SHP77 (cell line): ENCODE measurements around the gene SH3TC1.

Experiments
- DNase-seq, 2 experiments: peaks; one replicate each; lab custom pipeline; 2025; lab: John Stamatoyannopoulos, UW

SH3TC1 gene

DNA sequence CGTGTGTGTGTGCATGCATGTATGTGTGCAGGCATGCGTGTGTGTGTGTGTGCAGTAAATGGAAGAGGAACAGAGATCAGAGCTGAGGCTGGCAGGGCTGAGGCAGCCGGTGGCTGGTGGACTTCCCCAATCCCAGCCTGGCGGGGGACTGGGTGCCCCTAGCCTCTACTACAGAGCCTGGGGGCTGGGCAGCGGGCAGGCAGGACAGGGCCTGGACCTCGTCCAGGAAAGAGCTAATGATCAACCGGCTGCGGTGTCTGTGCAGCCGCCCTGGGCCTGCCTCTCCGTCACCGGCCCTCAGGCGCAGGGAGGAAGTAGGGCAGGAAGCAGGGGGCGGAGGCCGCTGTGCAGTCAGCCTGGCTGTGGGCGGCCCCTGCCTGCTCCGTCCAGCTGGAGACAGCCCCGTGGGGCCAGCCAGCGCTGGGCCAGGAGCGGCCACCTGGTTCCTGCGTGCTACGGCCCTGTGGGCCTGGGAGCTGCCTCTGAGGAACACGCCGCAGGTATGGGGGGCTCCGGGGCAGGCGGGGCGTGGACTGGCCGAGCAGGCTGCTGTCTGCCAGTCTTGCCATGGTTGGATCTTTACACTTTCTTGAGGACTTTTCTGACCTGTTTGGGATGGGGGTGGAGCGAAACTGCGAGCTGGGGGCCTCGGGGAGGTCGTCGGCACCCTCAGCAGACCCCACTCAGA lies at the start of gene SH3TC1:
Gene SH3TC1 (plus strand): TSS at position 385 of the 688 bp plus-strand sequence. CDS start 5,905 bp downstream, outside the sequence.
- peak; percentile 44 to 49 for DNase-seq

DNA sequence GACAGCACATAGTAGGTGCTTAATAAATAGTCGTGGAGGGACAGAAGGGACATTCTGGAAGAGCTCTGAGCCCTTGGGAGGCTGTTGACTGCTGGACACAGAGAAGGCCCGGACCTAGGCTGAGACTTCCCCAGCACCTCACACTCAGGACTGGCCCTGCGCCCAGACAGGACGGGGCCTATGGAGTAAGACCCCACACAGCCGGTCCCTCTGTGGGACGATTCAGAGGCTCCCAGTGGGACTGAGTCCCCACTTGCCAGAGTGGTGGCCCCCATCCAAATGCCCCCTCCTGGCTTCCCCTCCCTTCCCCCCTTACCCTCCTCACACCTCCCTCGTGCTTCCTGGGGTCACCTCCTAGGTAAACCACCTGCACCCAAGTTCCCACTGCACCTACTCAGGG lies 49.4 kb upstream of the SH3TC1 start:
- DNase-seq, result no peak

DNA sequence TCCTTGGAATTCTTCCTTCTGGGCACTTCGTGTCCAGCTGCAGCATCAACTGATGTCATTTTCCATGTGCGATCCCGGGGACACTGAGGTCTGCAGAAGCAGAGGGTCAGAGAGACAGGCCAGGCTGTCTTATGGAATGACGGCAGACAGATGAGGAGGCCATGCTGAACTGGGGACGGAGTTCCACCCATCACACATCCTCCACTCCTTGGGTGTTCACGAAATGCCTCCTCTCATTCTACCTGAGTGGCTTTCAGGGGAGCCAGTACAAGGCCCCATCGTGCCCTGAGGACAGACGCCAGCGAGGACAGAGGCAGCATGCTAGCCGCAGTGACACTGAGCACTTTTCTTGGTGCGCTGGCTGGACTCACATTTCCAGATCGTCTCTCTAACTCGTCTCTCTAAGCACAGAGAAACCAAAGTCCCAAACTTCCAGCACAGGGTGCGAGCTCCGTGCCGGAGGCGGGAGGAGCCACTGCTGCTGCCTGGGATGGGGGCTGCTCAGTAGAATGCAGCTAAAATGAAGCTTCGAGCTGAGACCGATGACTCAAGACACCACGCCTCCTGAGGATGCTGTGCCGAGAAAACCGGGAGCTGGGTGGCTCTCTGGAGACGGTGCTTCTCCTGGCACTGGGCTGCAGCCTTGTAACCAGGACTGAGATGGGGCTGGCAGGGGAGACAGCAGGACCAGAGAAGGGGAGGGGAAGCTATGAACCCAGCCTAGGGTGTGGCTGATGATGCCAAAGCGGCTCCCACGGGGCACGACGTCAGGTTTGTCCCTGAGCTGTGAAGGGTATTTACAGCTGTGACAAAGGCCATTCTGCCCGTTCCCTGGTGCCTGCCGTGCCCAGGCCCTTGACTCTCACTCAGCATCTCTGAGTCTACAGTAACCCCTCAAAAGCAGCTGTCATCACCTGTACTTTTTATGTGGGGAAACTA lies 48.7 kb upstream of the SH3TC1 start:
- no peak for DNase-seq

DNA sequence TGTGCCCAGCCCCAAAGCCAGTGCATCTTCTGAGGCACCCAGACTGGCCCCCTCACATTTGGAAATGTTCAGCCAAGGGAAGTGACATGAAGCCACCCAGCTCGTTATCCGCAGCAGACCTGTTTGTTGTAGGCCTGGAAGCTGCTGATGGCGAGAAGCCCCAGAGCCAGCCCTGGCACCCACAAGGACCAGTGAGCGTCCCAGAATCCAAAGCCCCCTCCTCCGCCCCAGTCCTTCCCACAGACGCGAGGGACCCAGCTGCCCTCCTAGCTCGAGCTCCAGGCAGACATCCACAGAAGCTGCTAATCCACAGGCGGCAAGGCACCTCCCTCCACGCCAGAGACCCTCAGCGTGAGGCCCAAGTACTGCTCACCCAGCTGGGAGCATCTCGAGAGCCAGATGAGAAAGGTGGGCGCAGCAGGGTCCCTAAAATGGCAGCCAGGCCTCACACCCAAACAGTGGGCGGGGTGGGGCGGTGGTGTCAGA lies 47.9 kb upstream of the SH3TC1 start:
- DNase-seq, result no peak

DNA sequence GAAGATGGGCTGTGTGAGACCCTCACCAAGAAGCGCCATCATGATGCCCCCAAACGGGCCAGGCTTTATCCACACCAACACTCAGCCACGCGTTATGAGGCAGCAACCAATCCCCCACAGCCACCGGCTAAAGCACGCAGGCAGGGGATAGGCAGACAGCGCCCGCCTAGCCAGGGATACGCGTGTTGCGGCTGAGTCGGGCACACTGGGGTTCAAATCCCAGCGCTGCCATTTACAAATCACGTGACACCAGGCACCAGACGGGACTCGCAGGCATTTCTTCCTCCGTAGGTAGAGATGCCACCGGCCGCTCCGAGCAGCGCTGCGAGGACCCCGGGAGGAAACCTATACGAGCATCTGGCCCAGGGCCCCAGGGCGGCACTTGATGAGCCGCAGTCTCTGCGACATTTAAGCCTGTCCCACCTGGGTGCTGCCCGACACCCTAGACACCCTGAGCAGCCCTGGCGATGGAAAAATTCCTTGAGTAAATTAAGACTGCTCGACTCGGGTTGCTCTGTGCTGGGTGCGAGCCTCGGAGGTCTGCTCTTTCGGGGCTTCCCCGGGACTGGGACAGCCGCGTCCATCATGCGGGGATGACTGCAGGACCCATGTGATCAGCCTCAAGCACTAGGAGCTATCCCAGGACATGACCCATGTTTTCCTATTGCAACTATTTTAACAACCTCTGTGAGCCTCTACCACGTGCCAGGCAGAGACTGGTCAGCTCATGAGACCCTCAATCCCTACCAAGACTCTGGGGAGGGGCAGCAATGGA lies 46.8 kb upstream of the SH3TC1 start:
- no peak for DNase-seq

DNA sequence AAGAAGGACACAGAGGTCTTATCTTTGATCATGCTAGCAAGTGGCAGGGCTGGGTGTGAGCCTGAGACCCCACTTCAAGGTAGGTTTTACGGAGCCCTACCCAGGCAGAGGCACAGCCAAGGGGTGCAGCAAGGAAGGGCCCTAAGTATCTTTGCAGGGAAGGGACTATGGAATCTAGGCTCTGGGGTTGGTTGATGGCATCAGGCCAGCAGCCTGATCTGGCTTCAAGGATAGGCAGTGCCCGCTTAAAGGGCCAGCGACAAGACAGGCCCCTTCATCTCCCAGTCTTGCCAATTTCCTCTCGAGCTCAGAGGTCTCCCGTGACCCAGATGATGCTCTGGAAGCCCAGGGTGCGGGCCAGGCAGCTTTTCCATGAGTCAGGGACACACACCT lies 46.2 kb upstream of the SH3TC1 start:
- no peak for DNase-seq

DNA sequence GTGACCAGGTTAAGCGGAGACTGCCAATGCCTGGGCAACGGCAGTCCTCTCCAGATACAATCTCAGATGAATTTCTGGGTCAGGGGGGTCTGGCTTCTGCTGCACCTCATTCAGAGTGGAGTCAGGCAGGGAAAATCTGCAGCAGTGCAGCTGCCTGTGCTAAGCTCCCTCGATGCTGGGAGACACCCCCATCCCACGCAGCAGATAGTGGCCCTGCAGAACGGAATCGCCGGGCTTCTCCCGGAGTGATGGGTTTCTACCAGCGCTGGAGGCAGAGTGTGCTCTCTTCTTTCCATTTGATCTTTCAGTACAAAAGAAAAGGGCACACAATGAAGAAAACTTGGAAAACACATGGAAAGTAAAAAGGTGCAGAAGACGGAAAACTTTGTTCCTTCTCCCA lies 45.6 kb upstream of the SH3TC1 start:
- no peak for DNase-seq

DNA sequence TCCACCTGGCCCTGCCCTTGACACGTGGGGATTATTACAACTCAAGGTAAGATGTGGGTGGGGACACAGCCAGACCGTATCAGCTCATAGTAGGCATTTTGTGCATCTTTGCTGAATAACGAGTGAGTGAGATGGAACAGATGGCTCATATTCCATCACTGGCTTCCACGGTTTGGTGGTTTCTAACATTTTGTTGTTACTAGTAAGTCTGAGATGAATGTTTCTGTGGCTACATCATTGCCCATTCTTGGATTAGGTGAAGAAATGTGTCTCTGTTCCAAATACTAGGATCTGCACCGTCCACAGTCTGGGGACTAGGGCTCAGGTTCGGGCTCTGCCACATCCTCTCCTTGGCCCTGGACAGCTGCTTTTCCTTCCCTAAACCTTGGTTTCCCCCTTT lies 44.0 kb upstream of the SH3TC1 start:
- no peak for DNase-seq

DNA sequence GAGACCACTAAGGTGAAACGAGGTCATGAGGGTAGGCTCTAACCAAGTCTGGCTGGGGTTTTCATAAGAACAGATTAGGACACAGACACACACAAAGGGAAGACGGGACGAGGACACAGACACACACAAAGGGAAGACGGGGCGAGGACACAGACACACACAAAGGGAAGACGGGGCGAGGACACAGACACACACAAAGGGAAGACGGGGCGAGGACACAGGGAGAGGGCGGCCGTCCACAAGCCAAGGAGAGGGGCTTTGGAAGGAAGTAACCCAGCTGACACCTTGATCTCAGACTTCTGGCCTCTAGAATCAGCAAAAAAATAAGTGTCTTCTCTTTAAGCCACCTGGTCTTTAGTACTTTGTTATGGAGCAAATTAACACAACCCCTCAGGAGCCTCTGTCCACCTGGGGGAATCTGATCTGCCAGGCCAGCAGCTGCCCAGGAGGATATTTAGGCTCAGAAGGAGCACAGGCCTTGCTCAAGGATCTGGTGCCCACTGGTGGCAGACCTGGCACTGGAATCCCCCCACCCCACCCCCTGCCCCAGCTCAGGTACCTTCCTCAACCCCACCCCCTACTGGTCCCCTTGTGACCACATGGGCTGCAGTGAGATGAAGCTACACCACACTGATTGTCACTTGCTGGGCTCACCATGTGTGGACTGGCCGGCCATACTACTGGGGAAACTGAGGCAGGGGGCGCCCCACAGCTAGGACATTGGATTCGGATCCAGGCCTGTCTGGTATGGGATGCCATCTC lies 43.2 kb upstream of the SH3TC1 start:
- no peak for DNase-seq

DNA sequence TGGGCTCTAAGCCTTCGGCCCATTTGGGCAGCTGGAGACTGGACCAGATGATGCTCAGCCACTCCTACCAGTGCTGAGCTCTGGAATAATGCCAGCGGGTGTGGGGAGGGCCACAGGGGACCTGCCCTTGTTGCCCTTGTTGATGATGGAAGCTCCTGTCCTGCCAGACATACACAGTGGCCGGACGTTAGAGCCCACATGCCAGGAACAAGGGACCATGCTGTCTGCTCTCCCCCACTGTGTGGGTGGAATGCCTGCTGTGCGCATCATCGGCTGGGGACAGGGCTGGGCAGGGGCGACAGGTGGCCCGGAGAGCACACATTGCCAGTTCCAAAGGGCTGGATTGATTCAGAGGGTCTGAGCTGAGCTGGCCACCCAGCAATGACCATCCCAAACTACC lies 42.5 kb upstream of the SH3TC1 start:
- no peak for DNase-seq

DNA sequence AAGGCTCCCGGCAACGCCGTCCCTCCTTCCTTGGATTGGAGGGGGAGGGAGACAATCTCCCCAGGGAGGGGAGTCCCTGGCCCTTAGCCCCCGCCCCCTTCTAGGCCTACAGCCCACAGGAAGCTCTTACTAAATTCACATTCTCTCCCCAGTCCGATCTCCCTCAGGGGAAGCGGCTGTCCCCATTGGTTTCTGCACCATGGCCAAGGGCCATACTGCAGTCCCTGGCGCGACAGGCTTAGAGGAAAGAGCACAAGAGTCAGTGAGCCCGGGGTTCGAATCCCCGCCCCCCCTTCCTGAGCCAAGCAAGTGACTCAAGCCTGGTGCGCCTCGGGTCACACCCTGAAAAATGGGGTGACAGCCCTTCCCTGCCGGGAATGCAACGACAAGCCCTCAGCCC lies 41.6 kb upstream of the SH3TC1 start:
- no peak for DNase-seq

DNA sequence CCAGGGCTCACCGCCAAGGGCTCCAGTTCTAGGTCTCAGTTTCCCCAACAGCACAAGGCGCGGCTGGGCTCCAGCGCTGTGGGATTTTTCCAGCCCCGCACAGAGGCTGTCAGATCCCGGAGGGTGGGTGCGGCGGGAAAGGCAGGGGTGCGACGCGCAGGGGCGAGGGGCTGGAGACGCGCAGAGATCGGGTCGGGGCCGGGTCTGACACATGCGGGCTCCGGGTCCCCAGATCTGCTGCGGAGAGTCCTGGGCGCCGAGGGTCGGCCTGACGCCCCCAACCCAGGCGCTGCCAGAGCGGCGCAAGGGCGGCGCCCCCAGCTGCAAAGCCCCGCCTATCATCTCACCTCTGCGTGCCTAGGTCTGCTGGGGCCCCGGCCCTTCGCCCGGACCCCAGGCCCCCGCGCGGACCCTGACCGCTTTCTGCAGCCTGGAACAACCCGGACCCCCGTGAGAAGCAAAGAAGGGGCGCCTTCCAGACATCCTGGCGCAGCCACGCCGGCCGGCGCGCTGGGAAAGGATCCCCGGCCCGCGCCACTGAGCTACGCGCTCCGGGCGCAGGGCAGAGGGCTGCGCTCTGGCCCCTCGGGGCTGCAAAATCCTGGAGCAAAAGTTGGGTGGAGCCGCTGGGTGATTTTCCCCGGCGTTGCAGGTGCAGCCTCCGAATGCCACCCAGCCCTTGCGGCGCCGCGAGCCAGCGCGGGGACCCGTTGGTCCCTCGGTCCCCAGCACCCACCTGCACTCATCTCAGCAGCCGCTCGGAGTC lies 41.0 kb upstream of the SH3TC1 start:
- no peak for DNase-seq

DNA sequence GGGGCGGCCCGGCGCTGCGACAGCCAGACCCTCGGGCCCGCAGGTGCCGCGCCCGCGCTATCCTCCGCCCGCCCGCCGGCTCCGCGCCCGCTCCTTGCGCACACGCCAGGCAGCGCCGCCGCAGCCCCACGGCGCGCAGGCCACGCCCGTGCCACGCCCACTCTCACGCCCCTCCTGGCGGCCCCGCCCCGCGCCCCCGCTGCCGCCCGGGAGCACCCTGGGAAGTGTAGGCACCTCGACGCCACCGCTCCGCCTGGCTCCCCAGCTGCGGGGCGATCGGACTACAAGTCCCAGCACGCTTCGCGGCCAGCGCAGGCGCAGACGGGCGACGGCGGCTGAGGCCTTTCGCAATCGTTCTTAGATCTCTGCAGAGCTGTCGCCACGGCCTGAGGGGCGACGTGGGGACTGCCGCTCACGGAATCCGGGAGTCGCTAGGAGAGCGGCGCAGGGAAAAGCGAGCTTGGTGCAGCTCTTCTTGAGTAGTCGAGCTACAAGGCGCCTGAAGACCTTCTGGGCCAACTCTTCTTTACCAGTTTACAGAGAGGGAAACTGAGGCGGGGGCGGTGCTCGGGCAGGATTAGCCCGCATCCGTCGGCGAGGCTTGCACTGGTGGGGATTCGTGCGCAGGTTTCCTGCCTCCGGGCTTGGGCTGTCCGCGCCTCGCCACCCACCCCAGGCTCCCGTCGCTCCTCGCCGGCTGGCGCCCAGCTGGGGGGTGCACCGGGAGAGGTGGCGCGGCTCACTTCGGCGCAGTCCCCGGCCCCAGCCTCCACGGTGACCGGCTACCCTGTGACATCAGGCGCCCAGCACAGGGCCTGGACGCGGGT lies 40.2 kb upstream of the SH3TC1 start, which contains the start of gene ABLIM2:
Gene ABLIM2 (minus strand): TSS at position 104 of the 827 bp plus-strand sequence. CDS start 124 bp downstream, outside the sequence.
- peak; percentile 66 to 79 for DNase-seq

DNA sequence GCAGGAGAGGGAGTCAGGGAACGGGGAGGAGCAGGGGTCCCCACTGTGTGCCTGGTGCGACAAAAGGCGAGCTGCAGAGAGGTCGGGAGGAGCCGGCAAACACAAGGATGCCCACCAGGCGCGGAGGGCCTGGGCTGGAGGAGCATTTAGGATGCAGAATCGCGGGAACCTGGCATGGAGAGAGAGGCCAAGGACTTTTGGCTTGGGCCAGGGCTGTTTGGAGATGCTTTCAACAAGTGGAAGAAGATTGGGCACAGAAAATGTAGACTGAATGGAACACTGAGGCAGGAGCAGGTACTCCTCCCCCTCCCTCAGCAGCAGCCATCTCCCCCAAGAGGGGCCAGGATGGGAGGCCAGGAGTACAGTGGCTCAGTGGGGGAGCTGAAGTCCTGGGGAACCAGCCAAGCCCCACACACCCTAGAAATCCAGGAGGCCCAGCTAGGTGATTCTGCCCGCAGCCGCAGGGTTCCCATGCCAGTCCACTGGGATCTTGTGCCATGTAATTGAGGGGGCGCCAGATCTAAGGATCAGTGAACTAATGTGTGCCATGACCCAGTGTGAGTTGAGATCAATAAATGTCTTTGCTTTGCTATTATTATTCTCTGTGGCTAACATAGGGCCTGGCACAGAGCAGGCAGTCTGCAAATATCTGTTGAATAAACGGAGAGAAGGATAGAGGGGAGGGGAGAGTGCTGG lies 39.4 kb upstream of the SH3TC1 start:
- no peak for DNase-seq

DNA sequence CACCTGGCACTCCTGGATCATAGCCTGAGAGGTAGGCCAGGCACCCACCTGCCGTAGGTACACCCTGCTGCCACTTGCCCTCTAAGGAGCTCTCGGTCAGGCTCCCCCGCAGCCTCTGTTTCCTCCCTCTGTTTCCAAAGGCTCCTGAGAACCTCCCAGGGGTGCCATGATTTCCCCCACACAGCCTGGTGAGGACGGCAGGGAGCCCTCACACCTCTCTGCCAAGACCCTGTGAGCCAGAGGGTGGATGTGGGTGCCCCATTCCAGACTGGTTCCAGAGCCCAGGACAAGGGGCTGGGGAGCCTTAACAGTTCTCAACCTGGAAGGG lies 38.9 kb upstream of the SH3TC1 start:
- no peak for DNase-seq

DNA sequence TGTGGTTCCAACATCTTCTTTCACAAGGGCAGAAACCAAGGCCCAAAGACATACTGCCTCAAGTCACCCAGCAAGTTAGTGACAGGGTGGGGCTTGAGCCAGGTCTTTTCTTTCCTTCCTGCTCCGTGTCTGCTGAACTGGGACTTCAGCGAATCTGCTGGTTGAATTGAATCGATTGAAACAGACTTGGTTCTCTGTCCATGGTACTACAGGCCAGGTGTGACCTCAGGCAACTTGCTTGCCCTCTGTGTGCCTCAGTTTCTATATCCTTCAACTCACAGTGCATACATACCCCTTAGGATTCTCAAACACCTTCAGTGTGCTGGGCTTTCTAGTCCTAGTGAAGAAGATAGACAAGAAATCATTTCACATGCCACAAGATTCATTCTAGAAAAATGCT lies 38.5 kb upstream of the SH3TC1 start:
- DNase-seq, result no peak

DNA sequence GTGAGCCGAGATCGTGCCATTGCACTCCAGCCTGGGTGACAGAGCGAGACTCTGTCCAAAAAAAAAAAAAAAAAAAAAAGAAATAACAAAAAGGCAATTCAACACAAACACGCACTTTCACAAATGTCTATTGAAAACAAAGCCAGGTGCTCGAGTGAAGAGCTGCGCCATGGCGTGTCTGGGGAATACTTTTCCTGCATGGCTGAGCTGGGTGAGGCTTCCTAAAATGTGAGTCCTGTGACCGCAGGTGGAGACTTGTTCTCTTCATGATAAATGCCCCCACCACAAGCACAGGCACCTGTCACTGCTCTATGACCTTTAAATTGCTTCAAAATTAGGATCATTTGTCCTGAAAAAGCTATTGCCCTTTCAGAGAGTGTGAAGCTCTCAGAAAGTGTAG lies 36.5 kb upstream of the SH3TC1 start:
- no peak for DNase-seq

DNA sequence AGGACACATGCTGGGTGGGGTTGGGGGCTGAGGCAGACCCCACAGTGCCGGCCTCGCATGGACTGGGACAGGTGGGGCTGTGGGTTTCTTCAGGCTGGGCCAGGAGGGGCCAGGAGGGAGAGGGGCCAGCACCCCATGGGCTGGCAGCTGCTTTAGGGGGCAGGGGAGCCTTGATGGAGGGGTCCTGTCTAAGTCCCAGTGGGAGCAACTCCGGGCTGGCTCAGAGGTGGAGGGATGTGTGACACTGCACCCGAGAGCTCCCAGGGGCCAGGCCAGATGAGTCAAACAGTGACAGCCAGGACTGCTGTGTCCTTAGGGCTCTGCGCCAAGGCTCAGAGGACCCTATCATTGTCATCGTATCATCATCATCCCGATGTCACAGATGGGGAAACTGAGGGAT lies 36.1 kb upstream of the SH3TC1 start:
- no peak for DNase-seq

DNA sequence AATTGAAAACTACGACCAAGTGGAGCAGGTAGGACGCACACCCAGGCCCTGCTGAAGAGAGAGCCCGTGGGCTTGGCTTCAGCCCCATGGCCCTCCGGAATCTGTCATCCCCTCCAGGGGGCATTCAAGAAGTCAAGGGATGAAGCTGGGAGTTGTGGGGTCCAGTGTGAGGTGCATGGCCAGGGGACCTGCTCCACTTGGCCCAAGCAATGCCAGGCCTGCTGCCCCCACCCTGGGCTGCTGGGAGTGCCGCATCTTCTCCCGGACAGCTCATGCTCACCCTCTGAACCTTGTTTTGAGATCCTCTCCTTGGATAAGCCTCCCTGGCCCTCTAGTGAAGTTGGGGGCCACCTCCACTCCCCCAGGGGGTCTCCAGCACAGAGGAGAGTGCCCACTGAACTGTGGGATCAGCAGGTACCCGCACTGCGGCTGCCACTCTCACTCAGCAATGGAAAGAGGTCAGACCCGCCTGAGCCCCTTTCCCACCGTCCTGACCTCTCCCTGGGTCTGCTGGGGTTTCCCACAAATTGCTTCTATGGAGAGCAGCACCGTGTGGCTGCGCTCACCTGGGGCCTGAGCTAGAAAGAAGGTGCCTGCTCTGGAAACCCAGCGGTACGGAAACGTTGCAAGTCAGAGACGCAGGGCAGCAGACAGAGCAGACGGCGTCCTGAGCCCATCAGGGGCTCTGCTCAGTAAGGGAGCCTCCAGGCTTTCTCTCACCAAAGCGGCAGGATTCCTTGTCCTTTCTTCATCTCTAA lies 35.5 kb upstream of the SH3TC1 start:
- no peak for DNase-seq
